ENCODE data around the gene RASGRP3.
A peak's percentile ranks its signal among the peaks of the same experiment; 100 is the strongest.
"Not testable (repeated sequence)": the region's sequence is repeated elsewhere in the genome, so short reads cannot be mapped to it uniquely, and the experiment has no call there.

The RASGRP3 gene, protein sequence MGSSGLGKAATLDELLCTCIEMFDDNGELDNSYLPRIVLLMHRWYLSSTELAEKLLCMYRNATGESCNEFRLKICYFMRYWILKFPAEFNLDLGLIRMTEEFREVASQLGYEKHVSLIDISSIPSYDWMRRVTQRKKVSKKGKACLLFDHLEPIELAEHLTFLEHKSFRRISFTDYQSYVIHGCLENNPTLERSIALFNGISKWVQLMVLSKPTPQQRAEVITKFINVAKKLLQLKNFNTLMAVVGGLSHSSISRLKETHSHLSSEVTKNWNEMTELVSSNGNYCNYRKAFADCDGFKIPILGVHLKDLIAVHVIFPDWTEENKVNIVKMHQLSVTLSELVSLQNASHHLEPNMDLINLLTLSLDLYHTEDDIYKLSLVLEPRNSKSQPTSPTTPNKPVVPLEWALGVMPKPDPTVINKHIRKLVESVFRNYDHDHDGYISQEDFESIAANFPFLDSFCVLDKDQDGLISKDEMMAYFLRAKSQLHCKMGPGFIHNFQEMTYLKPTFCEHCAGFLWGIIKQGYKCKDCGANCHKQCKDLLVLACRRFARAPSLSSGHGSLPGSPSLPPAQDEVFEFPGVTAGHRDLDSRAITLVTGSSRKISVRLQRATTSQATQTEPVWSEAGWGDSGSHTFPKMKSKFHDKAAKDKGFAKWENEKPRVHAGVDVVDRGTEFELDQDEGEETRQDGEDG

DNA sequence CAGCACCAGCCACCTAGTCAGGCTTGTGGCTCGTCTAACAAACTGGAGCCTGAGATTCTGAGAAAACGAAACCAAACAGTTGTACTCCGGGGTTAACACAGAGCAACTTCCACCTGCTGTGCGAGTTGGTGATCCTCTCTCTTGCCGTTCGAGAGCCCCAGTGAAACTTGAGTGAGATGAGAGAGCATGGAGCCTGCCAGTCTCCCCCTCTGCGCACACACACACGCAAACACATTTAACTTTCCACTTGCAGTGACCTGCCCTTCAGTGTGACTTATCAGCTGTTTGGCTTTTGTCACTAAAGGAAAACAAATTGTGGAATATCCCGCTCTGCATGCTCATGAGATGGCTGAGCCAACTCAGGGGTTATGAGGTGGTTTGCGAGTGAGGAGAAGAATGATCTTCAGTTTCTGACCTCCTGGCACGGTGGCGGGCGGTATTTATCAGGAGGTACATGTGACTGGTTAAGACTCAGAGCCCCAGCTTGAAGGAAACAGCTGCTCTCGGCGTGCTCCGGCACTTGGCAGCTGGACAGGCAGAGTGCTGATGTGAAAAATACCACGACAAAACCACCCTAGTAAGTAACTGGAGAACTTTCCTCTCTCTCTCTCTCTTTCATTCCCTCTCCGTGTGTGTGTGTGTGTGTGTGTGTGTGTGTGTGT is at the start of gene RASGRP3:
Gene RASGRP3, plus strand, starts transcription at position 519 of the 662 bp plus-strand sequence. CDS start 38,488 bp downstream, outside the sequence.
- DNase-seq = peak; percentile 75

DNA sequence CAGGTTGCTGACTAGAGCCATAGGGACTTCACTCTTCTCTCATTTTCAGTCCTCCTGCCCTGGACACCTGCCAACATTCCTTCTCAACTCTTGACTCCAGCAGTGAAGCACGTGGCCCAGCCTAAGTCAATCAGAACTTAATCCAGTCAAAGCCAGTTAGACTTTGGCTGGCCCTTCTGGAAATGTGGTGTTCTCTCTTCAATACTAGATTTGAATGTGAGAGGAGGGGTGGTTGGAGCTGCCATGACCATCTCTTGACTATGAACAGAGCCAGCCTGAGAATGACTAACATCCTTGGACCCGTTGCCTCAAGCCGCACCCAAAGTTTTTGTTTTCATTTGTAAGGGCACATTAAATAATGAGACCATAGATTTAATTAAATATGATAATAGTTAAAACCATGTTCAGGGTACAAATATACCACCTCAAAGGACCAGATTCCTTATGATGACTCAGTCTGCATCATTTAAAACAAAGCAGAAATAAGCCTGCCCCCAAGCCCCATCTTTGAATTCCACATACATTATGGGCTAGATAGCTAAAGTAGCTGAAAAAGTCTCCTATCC is 49.7 kb upstream of the RASGRP3 start:
- DNase-seq = no peak

DNA sequence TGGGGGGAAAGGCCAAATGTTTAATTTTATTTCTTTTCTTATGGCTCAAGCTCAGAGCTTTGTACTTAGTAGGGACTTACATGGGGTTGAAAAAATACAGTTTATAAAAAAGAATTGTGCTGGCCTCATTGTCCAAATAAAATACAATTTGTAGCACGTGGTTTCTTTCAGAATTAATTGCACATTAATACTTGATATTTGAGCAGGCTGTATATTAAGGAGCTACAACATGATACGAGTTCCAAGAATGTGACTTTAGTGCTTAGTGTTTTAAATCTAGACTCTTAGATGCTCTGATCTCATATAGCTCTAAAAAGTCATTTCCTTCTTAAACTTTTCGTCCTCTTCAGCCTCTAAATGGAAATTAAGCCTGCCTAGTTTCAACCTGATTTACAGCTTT is 46.4 kb upstream of the RASGRP3 start:
- DNase-seq = no peak

DNA sequence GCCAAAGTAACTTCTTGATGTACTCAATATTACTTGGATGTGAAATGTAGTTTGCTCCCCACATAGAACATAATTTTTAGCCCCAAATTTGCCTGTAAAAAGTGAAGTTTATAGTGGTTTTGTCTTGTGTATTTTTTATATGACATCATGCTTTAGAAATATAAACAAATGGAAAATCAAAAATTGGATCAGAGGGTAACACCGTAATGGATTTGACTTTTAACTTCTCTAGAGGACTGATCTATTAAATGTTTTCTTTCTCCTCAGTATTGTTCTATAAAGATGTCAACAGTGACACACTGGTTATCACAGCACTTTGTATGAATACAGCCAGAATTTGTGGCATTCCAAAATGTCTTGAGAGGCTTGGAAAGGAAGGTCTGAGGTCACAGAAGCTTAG is 45.6 kb upstream of the RASGRP3 start:
- DNase-seq = no peak

DNA sequence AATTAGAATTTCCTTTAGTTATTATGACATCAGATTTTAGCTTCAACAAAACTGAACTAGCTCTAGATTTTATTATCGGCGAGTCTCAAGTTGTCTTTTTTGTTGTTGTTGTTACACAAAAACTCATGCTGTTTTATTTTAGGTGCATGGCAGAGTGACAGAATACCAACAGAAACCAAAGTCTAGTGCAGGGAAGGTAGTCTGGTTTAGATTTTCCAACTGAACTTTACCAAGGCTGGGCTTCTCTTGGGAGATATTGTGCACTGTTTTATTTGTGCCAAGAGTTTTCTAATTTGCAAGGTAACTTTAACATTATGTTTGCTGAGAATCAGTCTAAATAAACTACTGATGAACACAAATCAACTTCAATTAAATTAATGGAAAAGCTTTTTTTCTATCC is 43.6 kb upstream of the RASGRP3 start:
- DNase-seq = no peak

DNA sequence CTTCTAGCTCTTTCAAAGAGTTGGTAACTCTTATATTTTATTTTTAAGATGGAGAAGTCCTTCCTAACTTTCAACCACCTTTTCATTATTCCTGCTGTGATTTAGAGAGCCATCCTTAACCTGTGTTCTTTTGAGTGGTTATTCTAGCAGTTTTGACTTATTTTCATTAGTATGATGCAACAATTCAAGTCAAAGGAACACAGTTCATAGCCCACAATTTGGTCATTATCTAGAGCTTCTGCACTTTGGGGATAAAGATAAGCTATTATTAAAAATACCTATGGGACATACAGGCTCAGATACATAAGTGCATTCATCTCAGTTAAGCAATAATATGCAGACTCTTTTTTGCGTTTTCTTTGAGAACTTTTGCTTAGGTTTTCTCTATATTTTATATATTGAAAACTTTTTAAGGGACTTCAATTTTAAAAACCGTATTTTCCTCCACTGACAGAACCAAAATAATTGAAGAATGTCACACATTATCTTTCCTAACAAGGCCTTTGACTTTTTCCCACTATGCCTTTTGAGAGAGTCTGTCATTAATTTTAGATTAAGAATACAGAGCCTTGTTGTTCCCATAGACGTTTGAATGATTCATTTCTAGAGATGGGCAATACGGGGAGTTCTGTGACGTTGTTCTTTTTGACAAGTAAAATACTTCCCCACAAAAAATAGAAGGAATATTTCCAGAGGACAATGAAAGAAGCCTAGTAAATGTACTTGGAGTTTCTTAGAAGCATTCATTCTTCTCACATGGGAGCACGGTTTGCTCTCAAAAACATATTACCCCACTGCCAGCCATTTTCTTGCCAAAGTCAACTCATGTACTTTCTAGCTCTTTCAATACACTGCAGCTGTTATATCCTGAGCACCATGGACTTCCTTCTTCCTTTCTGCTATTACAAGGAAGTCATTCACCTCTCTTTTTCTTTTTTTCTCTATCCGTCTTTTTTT is 42.9 kb upstream of the RASGRP3 start:
- DNase-seq = no peak

DNA sequence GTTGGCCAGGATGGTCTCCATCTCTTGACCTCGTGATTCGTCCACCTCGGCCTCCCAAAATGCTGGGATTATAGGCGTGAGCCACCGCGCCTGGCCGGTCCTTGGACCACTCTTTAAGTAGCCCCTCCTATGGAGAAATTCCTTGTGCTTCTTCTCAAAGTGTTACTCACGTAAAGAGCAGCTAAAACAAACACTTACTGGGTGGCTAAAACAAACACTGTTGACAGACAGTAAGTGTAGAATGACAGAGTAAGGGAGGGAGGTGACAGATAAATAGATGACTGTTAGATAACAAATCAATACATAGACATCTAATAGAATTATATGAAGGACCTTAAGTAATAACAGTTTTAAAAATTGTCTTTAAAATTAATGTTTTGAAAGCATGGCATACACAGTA is 40.9 kb upstream of the RASGRP3 start:
- no peak for DNase-seq

DNA sequence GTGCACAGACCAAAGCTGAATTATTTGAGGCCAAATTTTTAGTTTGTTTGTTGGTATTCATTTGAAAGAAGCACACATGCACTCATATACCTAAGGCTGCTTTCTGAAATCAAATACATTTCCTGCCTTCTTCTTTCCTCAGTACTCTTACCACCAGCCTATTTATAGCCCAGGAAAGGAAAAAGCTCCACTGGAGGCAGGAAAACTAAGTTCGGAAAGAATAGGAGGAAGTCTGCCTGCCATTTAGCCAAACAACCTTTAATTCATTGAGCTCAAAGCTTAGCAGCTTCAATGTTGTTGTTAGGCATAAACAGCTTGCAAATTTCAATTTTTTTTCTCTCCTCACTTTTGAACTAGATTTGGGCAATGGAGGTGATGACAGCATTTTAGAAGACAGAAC is 40.4 kb upstream of the RASGRP3 start:
- no peak for DNase-seq

DNA sequence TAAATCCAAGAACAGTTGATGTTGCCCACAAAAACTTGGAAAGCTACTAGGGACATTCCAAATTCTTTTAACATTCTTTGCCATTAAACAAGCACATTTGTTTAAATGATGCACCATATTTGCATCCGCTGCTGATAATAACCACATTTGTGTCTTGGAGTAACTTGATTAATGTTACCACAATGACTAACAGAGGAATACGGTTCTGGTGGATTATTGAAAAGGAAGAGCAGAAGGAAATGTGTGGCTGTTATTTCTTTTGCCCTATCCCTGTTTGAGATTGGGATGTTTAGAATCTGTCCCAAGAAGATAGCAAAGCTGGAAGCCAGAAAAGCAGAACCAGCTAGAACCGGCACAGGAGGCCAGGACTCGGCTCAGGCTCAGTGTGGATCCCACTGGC is 39.2 kb upstream of the RASGRP3 start:
- no peak for DNase-seq

DNA sequence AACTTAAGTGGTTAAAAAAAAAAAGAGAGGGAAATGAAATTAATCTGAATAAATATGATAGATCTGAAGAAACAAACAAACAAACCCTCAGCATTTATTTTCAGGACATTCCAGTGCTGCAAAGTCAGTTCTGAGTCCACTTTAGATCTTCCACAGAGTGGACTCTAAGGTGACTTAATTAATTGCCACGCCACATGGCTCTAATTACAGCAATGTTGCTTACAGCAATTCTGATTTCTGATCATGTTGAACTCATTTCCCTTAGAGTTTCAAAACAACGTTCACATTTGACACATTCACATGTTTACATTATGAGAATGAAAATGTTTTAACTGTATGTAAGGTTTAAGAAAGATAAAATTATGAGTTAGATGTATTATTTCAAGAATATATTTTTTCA is 38.6 kb upstream of the RASGRP3 start:
- DNase-seq = no peak

DNA sequence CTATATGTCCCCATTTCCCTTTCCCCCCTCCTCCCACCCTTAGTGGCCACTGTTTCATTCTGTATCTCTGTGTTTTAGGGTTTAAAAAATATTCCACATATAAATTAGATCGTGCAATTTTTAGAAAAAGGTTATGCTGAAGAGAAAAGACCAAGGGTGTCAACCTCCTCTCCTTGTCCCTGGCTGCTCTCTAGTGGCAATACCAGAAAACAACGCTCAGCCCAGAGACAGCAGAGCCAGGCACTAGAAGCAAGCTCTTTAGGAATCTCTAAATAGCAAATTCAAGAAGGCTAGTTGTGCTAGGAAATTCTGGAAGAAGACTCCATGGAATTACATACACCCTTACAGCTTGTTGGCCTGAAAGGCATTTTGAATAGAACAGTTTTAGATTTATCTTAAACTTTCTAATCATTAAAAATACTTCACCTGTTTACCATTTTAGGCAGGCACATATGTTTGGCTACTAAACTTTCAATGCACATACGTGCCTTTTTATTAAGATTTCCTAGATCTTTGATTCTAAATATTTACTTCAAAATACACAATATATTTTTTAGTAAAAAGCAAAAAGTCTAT is 35.1 kb upstream of the RASGRP3 start:
- no peak for DNase-seq

DNA sequence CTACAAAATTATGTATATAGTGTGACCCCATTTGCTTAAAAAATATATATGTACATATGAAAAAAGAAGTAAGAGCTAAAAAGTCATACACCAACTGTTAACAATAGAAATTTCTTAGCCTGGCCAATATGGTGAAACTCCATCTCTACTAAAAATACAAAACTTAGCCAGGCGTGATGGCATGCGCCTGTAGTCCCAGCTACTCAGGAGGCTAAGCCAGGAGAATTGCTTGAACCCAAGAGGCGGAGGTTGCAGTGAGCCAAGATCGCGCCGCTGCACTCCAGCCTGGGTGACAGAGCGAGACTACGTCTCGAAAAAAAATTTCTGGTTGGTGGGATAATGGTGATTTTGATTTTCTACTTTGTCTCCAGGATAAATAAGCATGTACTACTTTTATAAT is 34.4 kb upstream of the RASGRP3 start:
- DNase-seq = not testable (repeated sequence)

DNA sequence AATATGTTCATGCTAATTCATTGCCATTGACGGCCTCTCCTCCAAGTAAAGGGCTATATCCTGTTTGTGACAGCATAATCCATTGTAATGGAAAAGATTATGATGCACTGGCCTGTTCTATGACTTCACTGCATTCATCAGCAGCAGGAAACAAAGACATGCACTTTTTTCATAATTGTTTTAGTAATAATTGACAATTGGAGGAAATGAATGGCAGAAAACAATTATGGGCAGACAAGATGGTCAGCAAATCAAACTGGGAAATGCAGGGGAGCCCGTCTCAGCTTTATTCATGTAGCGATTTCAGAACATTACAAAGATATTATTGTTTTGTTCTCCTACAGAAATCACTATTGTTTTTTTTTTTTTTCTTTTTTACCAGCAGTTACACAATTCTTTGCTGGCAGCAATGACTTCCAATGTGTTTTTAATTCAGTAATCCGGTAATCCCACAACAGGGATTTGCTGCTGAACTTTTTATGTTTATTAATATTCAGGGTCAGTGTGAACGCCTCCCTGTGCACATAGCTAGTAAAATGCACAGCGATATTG is 33.8 kb upstream of the RASGRP3 start:
- no peak for DNase-seq

DNA sequence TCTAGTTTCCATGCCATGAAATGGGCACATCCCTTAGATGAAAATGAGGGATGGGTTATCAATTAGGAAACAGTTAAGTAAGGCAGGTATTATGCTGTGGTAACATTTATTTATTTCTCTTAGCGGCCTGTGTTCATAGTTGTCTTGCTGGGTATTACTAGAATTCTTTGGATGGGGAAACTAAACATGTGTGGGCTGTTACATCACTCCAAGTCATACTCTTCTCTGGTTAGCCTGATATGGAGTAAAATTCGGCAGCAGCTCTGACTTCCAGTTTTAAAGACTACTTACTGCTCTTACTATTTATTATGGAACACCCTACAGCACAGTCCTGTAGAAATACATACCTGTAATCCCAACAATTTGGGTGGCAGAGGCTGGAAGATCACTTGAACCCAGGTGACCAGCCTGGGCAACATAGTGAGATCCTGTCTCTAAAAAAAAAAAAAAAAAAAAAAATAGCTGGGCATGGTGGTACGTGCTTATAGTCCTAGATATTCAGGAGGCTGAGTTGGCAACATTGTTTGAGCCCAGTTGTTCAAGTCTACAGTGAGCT is 33.1 kb upstream of the RASGRP3 start:
- DNase-seq = no peak

DNA sequence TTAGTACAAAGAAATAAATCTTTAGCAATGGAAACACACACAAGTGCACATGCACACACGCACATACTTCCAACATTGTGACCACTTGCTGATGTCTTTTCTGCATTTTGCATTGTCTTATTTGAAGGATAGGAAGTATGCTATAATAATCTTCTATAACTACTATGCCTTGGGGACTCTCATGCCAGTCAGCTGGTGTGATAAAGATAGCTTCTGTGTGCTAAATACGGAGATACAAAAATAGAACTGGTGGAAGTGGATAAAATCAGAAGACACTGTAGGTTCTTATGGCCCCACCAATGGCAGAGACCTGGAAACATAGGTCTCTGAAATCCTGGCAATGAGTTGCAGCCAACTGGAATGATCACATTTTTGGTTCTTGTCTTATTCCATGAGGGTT is 31.5 kb upstream of the RASGRP3 start:
- DNase-seq = no peak

DNA sequence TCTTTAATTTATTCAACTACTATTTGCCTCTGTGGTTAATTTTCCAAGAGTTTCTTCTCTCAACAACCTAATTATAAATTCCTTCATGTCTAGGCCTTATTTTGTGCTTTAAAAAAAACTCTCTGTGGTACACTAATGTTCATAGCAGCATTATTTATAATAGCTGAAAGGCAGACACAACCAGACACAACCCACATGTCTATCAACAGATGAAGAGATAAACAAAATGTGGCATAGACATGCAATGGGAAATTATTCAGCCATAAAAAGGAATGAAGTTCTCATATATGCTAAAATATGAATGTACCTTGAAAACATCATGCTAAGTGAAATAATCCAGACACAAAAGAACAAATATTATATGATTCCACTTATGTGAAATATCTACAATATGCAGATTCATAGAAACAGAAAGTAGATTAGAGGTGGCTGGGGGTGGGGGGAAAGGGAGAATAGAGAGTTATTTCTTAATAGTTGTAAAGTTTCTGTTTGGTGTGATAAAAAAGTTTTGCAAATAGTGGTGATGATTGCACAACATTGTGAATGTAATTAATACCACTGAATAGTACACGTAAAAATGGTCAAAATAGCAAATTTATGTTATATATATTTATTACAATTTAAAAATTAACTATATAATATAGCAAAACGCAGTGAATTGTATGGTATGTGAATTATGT is 28.1 kb upstream of the RASGRP3 start:
- no peak for DNase-seq

DNA sequence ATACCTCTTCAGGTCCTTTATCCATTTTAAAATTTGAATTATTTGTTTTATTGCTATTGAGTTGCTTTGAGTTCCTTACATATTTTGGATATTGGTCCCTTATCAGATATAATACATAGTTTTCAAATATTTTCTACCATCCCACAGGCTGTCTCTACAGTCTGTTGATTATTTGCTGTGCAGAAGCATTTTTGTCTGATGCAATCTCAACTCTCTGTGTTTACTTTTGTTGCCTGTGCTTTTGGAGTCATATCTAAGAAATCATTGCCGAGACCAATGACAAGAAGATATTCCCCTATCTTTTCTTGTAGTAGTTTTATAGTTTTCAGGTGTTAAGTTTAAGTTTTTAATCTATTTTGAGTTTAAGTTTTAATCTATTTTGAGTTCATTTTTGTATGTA is 25.2 kb upstream of the RASGRP3 start:
- DNase-seq = no peak

DNA sequence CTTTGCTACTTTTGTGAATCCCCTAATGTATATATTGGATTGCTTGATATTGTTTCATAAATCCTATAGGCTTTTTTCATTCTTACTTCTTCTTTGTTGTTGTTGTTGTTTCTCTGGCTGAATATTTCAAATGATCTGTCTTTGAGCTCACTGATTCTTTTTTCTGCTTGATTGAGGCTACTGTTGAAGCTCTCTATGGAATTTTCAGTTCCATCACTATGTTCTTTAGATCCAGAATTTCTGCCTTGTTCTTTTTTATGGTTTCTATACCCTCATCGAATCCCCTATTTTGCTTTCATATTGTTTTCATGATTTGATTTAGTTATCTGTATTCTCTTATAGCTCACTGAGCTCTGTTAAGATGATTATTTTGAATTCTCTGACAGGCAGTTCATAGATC is 24.6 kb upstream of the RASGRP3 start:
- no peak for DNase-seq

DNA sequence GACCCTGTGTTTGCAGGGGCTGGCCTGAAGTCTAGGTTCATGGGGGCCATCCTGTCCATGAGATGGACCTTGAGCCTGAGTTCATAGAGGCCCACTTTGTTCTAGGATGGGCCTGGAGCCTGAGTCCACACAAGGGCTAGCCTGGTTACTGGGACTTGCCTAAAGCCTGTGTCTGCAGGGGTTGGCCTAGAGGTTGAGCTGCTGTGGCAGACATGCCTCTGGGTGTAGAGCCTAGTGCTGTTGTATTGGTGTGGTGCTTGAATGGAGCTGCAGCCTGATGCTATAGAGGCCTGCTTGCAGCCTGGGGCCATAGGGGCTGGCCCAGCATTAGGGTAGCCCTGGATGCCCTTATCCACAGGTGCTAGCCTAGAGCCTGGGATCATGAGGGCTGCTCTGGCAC is 23.9 kb upstream of the RASGRP3 start:
- DNase-seq = no peak

DNA sequence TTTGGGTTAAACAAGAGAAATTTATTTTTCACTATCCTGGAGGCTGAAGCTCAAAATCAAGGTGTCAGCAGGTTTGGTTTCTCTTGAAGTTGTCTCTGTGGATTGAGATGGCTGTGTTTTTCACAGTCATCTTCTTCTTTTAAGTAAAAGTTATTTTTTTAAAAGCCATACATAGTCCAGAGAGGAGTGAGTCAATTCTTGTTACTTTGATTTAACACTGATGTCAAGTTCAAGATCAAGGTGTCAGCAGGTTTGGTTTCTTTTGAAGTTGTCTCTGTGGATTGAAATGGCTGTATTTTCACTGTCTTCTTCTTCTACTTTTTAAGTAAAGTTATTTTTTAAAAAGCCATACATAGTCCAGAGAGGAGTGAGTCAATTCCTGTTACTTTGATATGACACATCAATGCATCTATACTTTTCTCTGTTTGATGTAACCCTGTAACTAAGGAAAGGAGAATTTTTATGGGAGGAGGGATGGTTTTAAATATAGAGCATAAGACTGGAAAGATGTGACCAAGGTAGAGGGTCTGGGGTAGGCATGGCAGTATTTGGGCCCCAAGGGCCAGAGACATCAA is 22.5 kb upstream of the RASGRP3 start:
- no peak for DNase-seq
